Neural cell (in vitro differentiated cells): ENCODE results near the gene HYOU1. TPM values are rescaled to one million over a fixed set of nuclear protein-coding genes. Genes with fewer than 3 reads are reported as not detected.
"Not testable (repeated sequence)": the region's sequence is repeated elsewhere in the genome, so short reads cannot be mapped to it uniquely, and the experiment has no call there.

Source experiments
- H2AFZ ChIP-seq: fragments of 200-600, 300-800 bp; sonication (generic), shearing (Covaris generic); 2 replicates; pipeline ENCODE4 v1.6.0; 2014; ENCODE audit warnings: low read depth, mild to moderate bottlenecking, antibody characterized with exemption, low read length, moderate library complexity
- H3F3A ChIP-seq: fragments of 200-600 bp; shearing (Covaris generic); 2 replicates; pipeline ENCODE4 v1.6.1; 2016; ENCODE audit warnings: mild to moderate bottlenecking, moderate library complexity, mixed read lengths, antibody characterized with exemption, low read length; ENCODE audit not compliant: insufficient read depth, poor library complexity, severe bottlenecking
- H3K27ac ChIP-seq: fragments of 200-600, 300-800 bp; sonication (generic), shearing (Covaris generic); 2 replicates; pipeline ENCODE4 v1.5.1; 2014; ENCODE audit warnings: mild to moderate bottlenecking, low read length, moderate library complexity
- H3K27me3 ChIP-seq: fragments of 300-800, 200-600 bp; sonication (generic), shearing (Covaris generic); 2 replicates; pipeline ENCODE4 v1.6.0; 2014; ENCODE audit warnings: mild to moderate bottlenecking, low read depth, low read length, moderate library complexity; ENCODE audit not compliant: insufficient read depth
- H3K36me3 ChIP-seq: fragments of 300-800, 200-600 bp; sonication (generic), shearing (Covaris generic); 2 replicates; pipeline ENCODE4 v1.5.1; 2014; ENCODE audit warnings: mild to moderate bottlenecking, antibody characterized with exemption, low read length, moderate library complexity; ENCODE audit not compliant: insufficient read depth
- H3K4me2 ChIP-seq: fragments of 300-800, 200-600 bp; sonication (generic), shearing (Covaris generic); 2 replicates; pipeline ENCODE4 v1.6.0; 2014; ENCODE audit warnings: mild to moderate bottlenecking, low read length
- H3K4me3 ChIP-seq: fragments of 300-800, 200-600 bp; sonication (generic), shearing (Covaris generic); 2 replicates; pipeline ENCODE4 v1.5.1; 2014; ENCODE audit warnings: mild to moderate bottlenecking, low read length, moderate library complexity
- H3K79me2 ChIP-seq: fragments of 200-600 bp; shearing (Covaris generic); replicated peaks from 2 replicates; pipeline ENCODE4 v1.6.0; 2014; ENCODE audit warnings: mild to moderate bottlenecking, low read length, moderate library complexity; ENCODE audit not compliant: insufficient read depth
- H3K9ac ChIP-seq: fragments of 300-800, 200-600 bp; sonication (generic), shearing (Covaris generic); 2 replicates; pipeline ENCODE4 v1.6.1; 2016; ENCODE audit warnings: mild to moderate bottlenecking, low read length, mixed read lengths
- H3K9me2 ChIP-seq: fragments of 200-600 bp; shearing (Covaris generic); 2 replicates; pipeline ENCODE4 v1.6.1; 2016; ENCODE audit warnings: mild to moderate bottlenecking, low read length, mixed read lengths; ENCODE audit not compliant: insufficient read depth
- H3K9me3 ChIP-seq: fragments of 200-600, 300-800 bp; sonication (generic), shearing (Covaris generic); 2 replicates; pipeline ENCODE4 v1.6.1; 2016; ENCODE audit warnings: mild to moderate bottlenecking, mixed run types, low read length, moderate library complexity, mixed read lengths
- H4K20me1 ChIP-seq: fragments of 200-600 bp; shearing (Covaris generic); 2 replicates; pipeline ENCODE4 v1.6.1; 2016; ENCODE audit warnings: mild to moderate bottlenecking, mixed run types; ENCODE audit not compliant: insufficient read depth
- EP300 ChIP-seq: fragments of 450-650 bp; conservative IDR thresholded peaks from 2 replicates; pipeline ENCODE4 v1.6.1; 2014; ENCODE audit warnings: antibody characterized with exemption, mild to moderate bottlenecking, moderate library complexity; ENCODE audit not compliant: poor library complexity, severe bottlenecking
- EZH2 ChIP-seq: fragments of 200-600, 300-800 bp; shearing (Covaris generic), sonication (generic); IDR thresholded peaks from 2 replicates; pipeline ENCODE4 v1.6.1; 2014; ENCODE audit warnings: antibody characterized with exemption, low read length, borderline replicate concordance, mild to moderate bottlenecking; ENCODE audit not compliant: insufficient read depth, poor library complexity, severe bottlenecking
- MXI1 ChIP-seq: fragments of 450-650 bp; conservative IDR thresholded peaks from 2 replicates; pipeline ENCODE4 v1.6.1; 2014; ENCODE audit warnings: antibody characterized with exemption, mild to moderate bottlenecking; ENCODE audit not compliant: poor library complexity, severe bottlenecking
- POLR2AphosphoS5 ChIP-seq: IDR thresholded peaks from 2 replicates; pipeline ENCODE4 v1.6.1; 2012
- RAD21 ChIP-seq: fragments of 450-650 bp; conservative IDR thresholded peaks from 2 replicates; pipeline ENCODE4 v1.6.1; 2014; ENCODE audit warnings: antibody characterized with exemption, mild to moderate bottlenecking, moderate library complexity
- SMC3 ChIP-seq: fragments of 450-650 bp; conservative IDR thresholded peaks from 2 replicates; pipeline ENCODE4 v1.6.1; 2014; ENCODE audit warnings: antibody characterized with exemption, mild to moderate bottlenecking, moderate library complexity; ENCODE audit not compliant: poor library complexity
- TAF1 ChIP-seq: IDR thresholded peaks from 2 replicates; pipeline ENCODE4 v1.6.1; 2012; ENCODE audit warnings: low read depth
- polyA plus RNA-seq: library from polyadenylated mRNA; depleted of rRNA; stranded (reverse); fragments of >200 nt; gene quantifications from 2 replicates; pipeline ENCODE4 v1.2.3, GENCODE V29; 2014
- TF ChIP-seq, protein P1 (sequence below): IDR thresholded peaks from 2 replicates; pipeline ENCODE4 v1.6.1; 2012; ENCODE audit warnings: borderline replicate concordance
- TF ChIP-seq, protein P2 (sequence below): fragments of 450-650 bp; IDR thresholded peaks from 2 replicates; pipeline ENCODE4 v1.5.1; 2014; ENCODE audit warnings: antibody characterized with exemption, mild to moderate bottlenecking, moderate library complexity; ENCODE audit not compliant: poor library complexity, severe bottlenecking

Gene HYOU1
- polyA plus RNA-seq, 1 donor from 2014 or later: 68.4 TPM

DNA sequence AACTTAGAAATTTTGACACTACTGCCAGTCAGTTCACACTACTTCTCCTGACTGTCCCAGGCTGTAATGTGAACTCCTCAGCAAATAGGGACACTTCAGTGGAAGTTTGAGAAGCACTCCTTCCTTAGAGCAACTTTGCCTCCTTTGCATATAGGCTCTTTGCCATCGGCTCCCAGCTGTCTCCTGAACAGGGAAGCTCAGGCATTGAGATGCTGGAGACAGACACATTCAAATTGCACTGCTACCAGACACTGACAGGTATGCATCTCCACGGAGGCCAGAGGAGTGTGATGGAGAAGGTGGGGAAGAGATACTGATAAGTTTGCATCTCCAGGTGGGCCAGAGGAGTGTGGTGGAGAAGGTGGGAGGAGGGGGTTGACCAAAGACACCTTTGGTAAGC lies 37.0 kb downstream of the HYOU1 start:
- H3K27me3 ChIP-seq: no peaks in the 10 kb centered on the region
- H3K36me3 ChIP-seq: peaks cover 7% of the 10 kb centered on the region
- H3K9me2 ChIP-seq: no peaks in the 10 kb centered on the region
- no peak overlapping the region for H3K27ac ChIP-seq
- peak overlapping the region; percentile 2 for H3K9ac ChIP-seq
- no peaks in the 10 kb centered on the region for H3F3A ChIP-seq
- peaks cover 49% of the 10 kb centered on the region for H3K79me2 ChIP-seq
- H3K4me2 ChIP-seq: peak overlapping the region; percentile 92
- no peaks in the 10 kb centered on the region for H4K20me1 ChIP-seq
- TF ChIP-seq EP300 (no peak), SMC3 (no peak), MXI1 (no peak)
- no peak overlapping the region for H2AFZ ChIP-seq
- no peaks in the 10 kb centered on the region for H3K9me3 ChIP-seq
- peak overlapping the region; percentile 75 for H3K4me3 ChIP-seq

DNA sequence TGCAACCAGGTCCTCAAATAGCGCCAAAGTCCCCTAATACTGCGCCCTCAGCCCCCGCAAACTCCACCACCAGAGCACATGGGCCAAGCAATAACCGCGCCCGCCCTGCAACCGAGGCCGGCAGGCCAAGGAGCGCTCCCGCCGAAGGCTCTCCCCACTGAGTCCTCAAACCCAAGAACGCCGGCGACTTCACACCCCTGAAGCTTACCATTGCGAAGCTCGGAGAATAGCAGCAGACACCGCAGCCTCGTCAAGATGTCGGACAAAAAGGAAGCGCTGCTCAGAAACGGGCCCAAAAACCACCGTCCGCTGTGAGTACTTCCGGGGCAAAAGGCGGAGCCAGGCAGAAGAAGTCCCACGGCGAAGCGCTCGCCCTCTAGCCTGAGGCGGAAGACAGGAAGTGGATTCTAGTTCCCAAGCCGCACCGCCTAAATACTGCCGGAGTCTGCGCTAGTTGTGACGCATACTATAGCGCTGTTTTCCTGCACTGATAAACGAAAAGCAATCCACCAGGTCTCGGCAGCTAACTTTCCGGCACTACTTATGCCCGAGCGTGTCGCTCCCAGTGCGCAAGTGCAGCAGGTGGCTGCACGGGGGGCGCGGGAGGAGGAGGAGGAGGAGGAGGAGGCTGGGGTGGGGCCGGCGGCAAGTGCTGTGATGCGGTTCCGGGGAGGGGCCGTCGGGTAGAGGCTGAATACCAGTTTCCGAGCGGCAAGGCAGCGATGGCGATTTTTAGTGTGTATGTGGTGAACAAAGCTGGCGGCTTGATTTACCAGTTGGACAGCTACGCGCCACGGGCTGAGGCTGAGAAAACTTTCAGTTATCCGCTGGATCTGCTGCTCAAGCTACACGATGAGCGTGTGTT lies 38.7 kb downstream of the HYOU1 start, which contains the start of the genes RPS25 and TRAPPC4:
Gene RPS25 (minus strand): TSS at position 270 of the 865 bp plus-strand sequence. CDS start 59 bp downstream, at position 211.
Gene TRAPPC4 (plus strand): TSS at position 693 of the 865 bp plus-strand sequence. CDS start 30 bp downstream, at position 723.
- Histone ChIP-seq H3K9me2 (no peaks in the 10 kb centered on the region), H3K9ac (peak within 1 kb of the TSS; percentile 86), H3K27ac (peak within 1 kb of the TSS; percentile 84), H2AFZ (peak within 1 kb of the TSS; percentile 54), H3K9me3 (no peaks in the 10 kb centered on the region), H3K27me3 (no peaks in the 10 kb centered on the region), H3K79me2 (peaks cover 49% of the 10 kb centered on the region), H3F3A (no peaks in the 10 kb centered on the region), H3K36me3 (peaks cover 12% of the 10 kb centered on the region), H4K20me1 (no peaks in the 10 kb centered on the region), H3K4me2 (peak within 1 kb of the TSS; percentile 92), H3K4me3 (peak within 1 kb of the TSS; percentile 75)
- TF ChIP-seq EZH2 (no peak), MXI1 (peak; percentile 97), EP300 (peak; percentile 60), SMC3 (no peak), RAD21 (peak; percentile 20), TAF1 (peak; percentile 75), POLR2AphosphoS5 (peak; percentile 82)
- TF ChIP-seq, protein P1, sequence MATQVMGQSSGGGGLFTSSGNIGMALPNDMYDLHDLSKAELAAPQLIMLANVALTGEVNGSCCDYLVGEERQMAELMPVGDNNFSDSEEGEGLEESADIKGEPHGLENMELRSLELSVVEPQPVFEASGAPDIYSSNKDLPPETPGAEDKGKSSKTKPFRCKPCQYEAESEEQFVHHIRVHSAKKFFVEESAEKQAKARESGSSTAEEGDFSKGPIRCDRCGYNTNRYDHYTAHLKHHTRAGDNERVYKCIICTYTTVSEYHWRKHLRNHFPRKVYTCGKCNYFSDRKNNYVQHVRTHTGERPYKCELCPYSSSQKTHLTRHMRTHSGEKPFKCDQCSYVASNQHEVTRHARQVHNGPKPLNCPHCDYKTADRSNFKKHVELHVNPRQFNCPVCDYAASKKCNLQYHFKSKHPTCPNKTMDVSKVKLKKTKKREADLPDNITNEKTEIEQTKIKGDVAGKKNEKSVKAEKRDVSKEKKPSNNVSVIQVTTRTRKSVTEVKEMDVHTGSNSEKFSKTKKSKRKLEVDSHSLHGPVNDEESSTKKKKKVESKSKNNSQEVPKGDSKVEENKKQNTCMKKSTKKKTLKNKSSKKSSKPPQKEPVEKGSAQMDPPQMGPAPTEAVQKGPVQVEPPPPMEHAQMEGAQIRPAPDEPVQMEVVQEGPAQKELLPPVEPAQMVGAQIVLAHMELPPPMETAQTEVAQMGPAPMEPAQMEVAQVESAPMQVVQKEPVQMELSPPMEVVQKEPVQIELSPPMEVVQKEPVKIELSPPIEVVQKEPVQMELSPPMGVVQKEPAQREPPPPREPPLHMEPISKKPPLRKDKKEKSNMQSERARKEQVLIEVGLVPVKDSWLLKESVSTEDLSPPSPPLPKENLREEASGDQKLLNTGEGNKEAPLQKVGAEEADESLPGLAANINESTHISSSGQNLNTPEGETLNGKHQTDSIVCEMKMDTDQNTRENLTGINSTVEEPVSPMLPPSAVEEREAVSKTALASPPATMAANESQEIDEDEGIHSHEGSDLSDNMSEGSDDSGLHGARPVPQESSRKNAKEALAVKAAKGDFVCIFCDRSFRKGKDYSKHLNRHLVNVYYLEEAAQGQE: peak; percentile 29
- TF ChIP-seq, protein P2, sequence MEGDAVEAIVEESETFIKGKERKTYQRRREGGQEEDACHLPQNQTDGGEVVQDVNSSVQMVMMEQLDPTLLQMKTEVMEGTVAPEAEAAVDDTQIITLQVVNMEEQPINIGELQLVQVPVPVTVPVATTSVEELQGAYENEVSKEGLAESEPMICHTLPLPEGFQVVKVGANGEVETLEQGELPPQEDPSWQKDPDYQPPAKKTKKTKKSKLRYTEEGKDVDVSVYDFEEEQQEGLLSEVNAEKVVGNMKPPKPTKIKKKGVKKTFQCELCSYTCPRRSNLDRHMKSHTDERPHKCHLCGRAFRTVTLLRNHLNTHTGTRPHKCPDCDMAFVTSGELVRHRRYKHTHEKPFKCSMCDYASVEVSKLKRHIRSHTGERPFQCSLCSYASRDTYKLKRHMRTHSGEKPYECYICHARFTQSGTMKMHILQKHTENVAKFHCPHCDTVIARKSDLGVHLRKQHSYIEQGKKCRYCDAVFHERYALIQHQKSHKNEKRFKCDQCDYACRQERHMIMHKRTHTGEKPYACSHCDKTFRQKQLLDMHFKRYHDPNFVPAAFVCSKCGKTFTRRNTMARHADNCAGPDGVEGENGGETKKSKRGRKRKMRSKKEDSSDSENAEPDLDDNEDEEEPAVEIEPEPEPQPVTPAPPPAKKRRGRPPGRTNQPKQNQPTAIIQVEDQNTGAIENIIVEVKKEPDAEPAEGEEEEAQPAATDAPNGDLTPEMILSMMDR: peak; percentile 35

DNA sequence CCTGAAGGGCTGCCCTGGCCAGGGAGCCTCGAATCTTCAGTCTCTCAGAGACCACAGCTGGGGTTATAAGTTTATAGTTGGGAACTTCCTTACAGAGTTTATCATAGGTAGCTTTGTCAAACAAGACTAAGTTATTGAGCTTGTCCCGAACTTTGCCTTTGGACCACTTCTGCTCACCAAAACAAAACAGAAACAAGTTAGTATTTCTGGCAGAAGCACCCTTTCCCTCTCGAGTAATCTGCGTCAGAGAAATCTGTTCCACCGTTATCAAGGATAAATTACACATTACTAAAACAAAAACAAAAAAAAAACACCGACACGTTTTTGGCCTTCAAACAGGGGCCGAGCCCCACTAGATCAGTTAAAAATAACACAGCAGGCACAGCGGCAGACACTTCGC lies 39.6 kb downstream of the HYOU1 start:
- not testable (repeated sequence) for H4K20me1 ChIP-seq, H3K9me2 ChIP-seq, H3K27me3 ChIP-seq, H3K9me3 ChIP-seq, H3F3A ChIP-seq
- H3K36me3 ChIP-seq: peaks cover 12% of the 10 kb centered on the region
- H2AFZ ChIP-seq: peak overlapping the region; percentile 54
- peaks cover 49% of the 10 kb centered on the region for H3K79me2 ChIP-seq
- H3K27ac ChIP-seq: peak overlapping the region; percentile 84
- peak overlapping the region; percentile 43 for H3K4me2 ChIP-seq
- H3K9ac ChIP-seq: peak overlapping the region; percentile 86
- H3K4me3 ChIP-seq: peak overlapping the region; percentile 75
